ENCODE measurements around the gene ZCCHC14.

- TF ChIP-seq CTCF (IDR thresholded peaks at IDR 0.05) = no peak
- TF ChIP-seq EZH2 (IDR thresholded peaks at IDR 0.05; ENCODE audit: borderline replicate concordance, insufficient read depth, low read depth, low read length, poor library complexity, severe bottlenecking) = no peak
Measured at GRCh38 chr16:87482266-87482665, 10.6 kb downstream of the ZCCHC14 start.

Measured in B cell (primary cell).